Measurements from ENCODE around the gene CXCL1. TPM values are rescaled to one million over a fixed set of nuclear protein-coding genes. Genes with fewer than 3 reads are reported as not detected.

CXCL1 gene
- total and polyA plus RNA-seq, 2 of the 13 experiments (the other 11 are each of a cell fraction or from before 2014, with no cell fraction given), result 0.15 TPM; not detected in 1

DNA sequence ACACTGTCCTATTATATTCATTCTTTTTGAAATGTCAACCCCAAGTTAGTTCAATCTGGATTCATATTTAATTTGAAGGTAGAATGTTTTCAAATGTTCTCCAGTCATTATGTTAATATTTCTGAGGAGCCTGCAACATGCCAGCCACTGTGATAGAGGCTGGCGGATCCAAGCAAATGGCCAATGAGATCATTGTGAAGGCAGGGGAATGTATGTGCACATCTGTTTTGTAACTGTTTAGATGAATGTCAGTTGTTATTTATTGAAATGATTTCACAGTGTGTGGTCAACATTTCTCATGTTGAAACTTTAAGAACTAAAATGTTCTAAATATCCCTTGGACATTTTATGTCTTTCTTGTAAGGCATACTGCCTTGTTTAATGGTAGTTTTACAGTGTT, 1.6 kb downstream of the CXCL1 start:
- intact Hi-C loops (cut with micrococcal nuclease; ENCODE audit: unreplicated experiment), result no loop called here
- Histone ChIP-seq H3K79me2 (ENCODE audit: insufficient read depth, low read length) (no peaks in the 10 kb centered on the region), H4K20me1 (ENCODE audit: insufficient read depth, low read length) (no peaks in the 10 kb centered on the region), H3K27ac (ENCODE audit: extremely low read length, insufficient read depth, low read length) (no peak overlapping the region), H3K9me3 (ENCODE audit: low read length) (no peaks in the 10 kb centered on the region), H3K4me2 (ENCODE audit: low read depth, low read length) (no peak overlapping the region), H3K27me3 (ENCODE audit: control insufficient read depth in 1 of 2, insufficient read depth in 2 of 2, low read length in 2 of 2) (peaks cover 0 to 19% of the 10 kb centered on the region in 2 experiments; a peak in 3 of 5 replicates), H2AFZ (ENCODE audit: low read length) (no peak overlapping the region), H3K4me1 (ENCODE audit: insufficient read depth, low read length) (peaks cover 8% of the 10 kb centered on the region; the same call in 1 of the 2 replicates), H3K4me3 (replicated peaks in 1 of 3; ENCODE audit: insufficient read depth in 1 of 3, low read depth in 2 of 3, low read length in 3 of 3) (no peak overlapping the region), H3K36me3 (replicated peaks in 1 of 2; ENCODE audit: control insufficient read depth in 1 of 2, insufficient read depth in 2 of 2, low read length in 2 of 2) (no peaks in the 10 kb centered on the region), H3K9ac (ENCODE audit: insufficient read depth, low read depth, low read length) (no peak overlapping the region)
- FAIRE-seq (no peak), DNase-seq (ENCODE audit: low spot score) (no peak), ATAC-seq (no peak)
- in situ Hi-C loops (cut with HindIII; ENCODE audit: extremely low pct_ligation_motif_present, low pct_unique_long_range_greater_than_20kb), result no loop called here
- TF ChIP-seq HMGA1 (CRISPR knock-in tag; conservative IDR thresholded peaks at IDR 0.05) (no peak), HOXA3 (CRISPR knock-in tag; IDR thresholded peaks at IDR 0.05) (no peak), POLR2G (IDR thresholded peaks at IDR 0.05; ENCODE audit: low read depth, low read length) (no peak), KLF16 (CRISPR knock-in tag; IDR thresholded peaks at IDR 0.05) (no peak), ARID2 (CRISPR knock-in tag; IDR thresholded peaks at IDR 0.05; ENCODE audit: borderline replicate concordance) (no peak), ZNF709 (CRISPR knock-in tag; IDR thresholded peaks at IDR 0.05) (no peak), IRX3 (CRISPR knock-in tag; IDR thresholded peaks at IDR 0.05; ENCODE audit: borderline replicate concordance, low read depth) (no peak), NBN (conservative IDR thresholded peaks at IDR 0.05) (no peak), NKX3-1 (CRISPR knock-in tag; IDR thresholded peaks at IDR 0.05) (no peak), ZNF20 (CRISPR knock-in tag; IDR thresholded peaks at IDR 0.05) (no peak)
- TF ChIP-seq, protein P1, sequence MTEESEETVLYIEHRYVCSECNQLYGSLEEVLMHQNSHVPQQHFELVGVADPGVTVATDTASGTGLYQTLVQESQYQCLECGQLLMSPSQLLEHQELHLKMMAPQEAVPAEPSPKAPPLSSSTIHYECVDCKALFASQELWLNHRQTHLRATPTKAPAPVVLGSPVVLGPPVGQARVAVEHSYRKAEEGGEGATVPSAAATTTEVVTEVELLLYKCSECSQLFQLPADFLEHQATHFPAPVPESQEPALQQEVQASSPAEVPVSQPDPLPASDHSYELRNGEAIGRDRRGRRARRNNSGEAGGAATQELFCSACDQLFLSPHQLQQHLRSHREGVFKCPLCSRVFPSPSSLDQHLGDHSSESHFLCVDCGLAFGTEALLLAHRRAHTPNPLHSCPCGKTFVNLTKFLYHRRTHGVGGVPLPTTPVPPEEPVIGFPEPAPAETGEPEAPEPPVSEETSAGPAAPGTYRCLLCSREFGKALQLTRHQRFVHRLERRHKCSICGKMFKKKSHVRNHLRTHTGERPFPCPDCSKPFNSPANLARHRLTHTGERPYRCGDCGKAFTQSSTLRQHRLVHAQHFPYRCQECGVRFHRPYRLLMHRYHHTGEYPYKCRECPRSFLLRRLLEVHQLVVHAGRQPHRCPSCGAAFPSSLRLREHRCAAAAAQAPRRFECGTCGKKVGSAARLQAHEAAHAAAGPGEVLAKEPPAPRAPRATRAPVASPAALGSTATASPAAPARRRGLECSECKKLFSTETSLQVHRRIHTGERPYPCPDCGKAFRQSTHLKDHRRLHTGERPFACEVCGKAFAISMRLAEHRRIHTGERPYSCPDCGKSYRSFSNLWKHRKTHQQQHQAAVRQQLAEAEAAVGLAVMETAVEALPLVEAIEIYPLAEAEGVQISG (CRISPR knock-in tag; IDR thresholded peaks at IDR 0.05), result no peak
- TF ChIP-seq, protein P2, sequence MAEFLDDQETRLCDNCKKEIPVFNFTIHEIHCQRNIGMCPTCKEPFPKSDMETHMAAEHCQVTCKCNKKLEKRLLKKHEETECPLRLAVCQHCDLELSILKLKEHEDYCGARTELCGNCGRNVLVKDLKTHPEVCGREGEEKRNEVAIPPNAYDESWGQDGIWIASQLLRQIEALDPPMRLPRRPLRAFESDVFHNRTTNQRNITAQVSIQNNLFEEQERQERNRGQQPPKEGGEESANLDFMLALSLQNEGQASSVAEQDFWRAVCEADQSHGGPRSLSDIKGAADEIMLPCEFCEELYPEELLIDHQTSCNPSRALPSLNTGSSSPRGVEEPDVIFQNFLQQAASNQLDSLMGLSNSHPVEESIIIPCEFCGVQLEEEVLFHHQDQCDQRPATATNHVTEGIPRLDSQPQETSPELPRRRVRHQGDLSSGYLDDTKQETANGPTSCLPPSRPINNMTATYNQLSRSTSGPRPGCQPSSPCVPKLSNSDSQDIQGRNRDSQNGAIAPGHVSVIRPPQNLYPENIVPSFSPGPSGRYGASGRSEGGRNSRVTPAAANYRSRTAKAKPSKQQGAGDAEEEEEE (CRISPR knock-in tag; IDR thresholded peaks at IDR 0.05; ENCODE audit: borderline replicate concordance), result no peak
- no TSS peak for BruUV-seq (replicated peaks)
- CTCF ChIA-PET (ENCODE audit: low intra/inter-chr PET ratio, low total read pairs), result no interaction called here
- POLR2A ChIA-PET, result no interaction called here
- 91% methylated on average over 1 of the region's 1 CpG for WGBS (ENCODE audit: low lambda C conversion rate)

All from HepG2 (cell line).